ENCODE measurements around the gene ARHGAP6.

ARHGAP6 gene

DNA sequence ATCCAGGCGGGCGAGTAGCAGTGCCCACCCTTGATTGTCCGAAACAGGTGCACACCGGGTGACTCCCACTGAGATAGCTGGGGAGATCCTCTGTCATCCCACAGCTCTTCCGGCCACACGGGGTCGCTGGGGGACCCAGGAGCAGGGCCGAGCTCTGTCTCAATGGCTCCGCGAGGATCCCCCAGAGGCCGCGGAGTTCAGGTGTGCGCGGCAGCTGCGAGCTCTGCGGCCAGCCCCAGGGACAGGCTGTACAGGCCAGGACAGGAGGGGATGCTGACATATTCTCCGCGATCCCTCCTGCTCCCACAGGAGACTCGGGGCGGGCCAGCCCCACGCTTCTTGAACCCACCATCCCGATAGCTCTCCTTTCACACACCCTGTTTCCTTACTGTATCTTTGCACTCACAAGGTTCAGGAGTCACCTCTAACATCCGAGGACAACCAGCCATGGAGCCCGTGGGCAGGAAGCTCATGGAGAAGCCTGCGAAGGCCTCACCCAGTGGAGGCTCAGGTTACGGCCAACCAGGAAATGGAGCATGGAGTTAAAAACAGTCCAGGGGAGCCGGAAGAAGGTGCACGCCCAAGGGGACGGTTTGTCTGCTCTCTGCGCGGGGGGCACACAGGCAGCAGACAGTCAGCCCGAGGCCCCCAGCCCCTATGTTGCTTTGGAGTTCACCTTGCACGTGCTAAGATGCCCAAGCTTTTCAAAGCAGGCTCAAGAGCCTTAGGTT is 450.4 kb downstream of the ARHGAP6 start:
- POLR2A ChIA-PET = no interaction called here
- DNase-seq (ENCODE audit: low read depth, low spot score) = no peak
- TF ChIP-seq, protein P1, sequence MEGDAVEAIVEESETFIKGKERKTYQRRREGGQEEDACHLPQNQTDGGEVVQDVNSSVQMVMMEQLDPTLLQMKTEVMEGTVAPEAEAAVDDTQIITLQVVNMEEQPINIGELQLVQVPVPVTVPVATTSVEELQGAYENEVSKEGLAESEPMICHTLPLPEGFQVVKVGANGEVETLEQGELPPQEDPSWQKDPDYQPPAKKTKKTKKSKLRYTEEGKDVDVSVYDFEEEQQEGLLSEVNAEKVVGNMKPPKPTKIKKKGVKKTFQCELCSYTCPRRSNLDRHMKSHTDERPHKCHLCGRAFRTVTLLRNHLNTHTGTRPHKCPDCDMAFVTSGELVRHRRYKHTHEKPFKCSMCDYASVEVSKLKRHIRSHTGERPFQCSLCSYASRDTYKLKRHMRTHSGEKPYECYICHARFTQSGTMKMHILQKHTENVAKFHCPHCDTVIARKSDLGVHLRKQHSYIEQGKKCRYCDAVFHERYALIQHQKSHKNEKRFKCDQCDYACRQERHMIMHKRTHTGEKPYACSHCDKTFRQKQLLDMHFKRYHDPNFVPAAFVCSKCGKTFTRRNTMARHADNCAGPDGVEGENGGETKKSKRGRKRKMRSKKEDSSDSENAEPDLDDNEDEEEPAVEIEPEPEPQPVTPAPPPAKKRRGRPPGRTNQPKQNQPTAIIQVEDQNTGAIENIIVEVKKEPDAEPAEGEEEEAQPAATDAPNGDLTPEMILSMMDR (IDR thresholded peaks at IDR 0.05; ENCODE audit: insufficient read depth, low read length, missing control alignments) = no peak
- no peak overlapping the region for H3K4me3 ChIP-seq (ENCODE audit: low read depth, low read length)
- CTCF ChIA-PET = interaction anchor here (0.6 kb wide), 1 partner anchor 16 kb away, joined by 4 read pairs; no protein-coding TSS in a partner anchor

DNA sequence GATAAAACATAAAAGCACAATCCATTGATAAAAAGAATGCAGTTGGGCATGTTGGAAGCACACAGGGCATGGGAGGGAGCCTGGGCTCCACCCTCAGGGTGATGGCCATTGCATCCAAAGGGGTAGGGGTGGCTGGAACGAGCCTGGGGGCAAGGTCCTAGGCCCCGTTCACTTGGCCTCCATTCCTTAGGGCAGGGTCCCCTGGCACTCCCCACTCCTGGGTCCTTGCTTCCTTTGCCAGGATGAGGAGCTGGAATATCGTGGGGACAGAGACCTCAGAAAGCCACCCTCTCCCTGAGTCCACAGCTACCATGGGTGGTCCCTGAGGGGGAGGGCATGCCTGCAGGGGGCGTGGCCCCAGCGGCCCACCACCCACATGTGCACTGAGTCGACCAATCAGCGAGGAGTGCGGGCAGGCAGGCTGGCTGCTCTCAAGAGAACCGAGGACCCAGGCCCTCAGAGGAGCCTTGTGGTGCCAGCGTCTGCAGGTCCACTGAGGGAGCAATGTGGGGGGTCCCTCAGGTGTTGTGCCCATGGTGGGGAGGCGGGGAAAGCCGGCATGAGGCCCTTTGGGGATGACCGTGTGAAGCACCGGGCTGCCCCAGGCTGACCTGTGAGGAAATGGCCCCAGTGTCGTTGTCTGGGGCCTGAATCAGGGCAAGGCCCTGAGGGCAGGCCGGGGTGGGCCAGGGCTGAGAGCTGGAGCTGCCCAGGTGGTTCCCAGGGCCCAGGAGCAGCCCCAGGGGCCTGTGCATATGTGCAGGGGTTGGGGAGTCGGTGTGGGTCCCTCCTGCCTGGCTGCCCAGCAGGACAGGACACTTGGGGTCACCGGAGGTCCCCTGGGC is 451.2 kb downstream of the ARHGAP6 start:
- DNase-seq (ENCODE audit: low read depth, low spot score) = no peak
- TF ChIP-seq, protein P1 (IDR thresholded peaks at IDR 0.05; ENCODE audit: insufficient read depth, low read length, missing control alignments) = no peak
- ChIA-PET POLR2A (no interaction called here), CTCF (no interaction called here)
- H3K4me3 ChIP-seq (ENCODE audit: low read depth, low read length) = no peak overlapping the region

DNA sequence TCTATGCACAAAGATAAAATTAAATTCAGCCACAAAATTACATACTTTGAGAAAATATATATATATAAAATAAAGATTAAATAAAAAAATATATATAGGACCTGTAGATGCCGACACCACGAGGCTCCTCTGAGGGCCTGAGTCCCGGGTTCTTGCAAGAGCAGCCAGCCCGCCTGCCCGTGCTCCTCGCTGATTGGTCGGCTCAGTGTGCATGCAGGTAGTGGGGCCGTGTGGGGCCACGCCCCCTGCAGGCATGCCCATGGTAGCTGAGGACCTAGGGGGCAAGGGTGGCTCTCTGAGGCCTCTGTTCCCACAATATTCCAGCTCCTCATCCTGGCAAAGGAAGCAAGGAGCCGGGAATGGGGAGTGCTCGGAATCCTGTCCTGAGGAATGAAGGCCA is 453.0 kb downstream of the ARHGAP6 start:
- no peak for DNase-seq (ENCODE audit: low read depth, low spot score)
- ChIA-PET POLR2A (no interaction called here), CTCF (no interaction called here)
- no peak overlapping the region for H3K4me3 ChIP-seq (ENCODE audit: low read depth, low read length)
- TF ChIP-seq, protein P1 (IDR thresholded peaks at IDR 0.05; ENCODE audit: insufficient read depth, low read length, missing control alignments) = no peak

DNA sequence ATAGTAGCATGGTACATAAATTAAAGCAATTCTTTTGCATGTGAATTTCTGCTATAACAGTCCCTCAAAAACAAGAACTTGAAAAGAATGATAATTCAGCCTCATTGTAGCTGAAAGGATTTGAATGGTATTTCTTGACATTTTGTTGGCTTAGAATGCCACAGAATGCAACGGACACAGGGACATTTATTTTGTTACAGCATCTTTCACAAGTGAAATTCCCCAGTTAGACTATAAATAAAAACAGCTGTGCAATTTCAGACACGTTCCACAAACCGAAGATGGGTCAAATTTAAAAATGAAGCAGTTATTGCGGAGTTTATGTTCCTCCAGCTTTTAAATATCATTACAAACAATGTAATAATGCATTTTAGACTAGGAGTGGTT is 455.3 kb downstream of the ARHGAP6 start:
- no peak for DNase-seq (ENCODE audit: low read depth, low spot score)
- POLR2A ChIA-PET = no interaction called here
- TF ChIP-seq, protein P1 (IDR thresholded peaks at IDR 0.05; ENCODE audit: insufficient read depth, low read length, missing control alignments) = no peak
- H3K4me3 ChIP-seq (ENCODE audit: low read depth, low read length) = no peak overlapping the region
- CTCF ChIA-PET = no interaction called here

DNA sequence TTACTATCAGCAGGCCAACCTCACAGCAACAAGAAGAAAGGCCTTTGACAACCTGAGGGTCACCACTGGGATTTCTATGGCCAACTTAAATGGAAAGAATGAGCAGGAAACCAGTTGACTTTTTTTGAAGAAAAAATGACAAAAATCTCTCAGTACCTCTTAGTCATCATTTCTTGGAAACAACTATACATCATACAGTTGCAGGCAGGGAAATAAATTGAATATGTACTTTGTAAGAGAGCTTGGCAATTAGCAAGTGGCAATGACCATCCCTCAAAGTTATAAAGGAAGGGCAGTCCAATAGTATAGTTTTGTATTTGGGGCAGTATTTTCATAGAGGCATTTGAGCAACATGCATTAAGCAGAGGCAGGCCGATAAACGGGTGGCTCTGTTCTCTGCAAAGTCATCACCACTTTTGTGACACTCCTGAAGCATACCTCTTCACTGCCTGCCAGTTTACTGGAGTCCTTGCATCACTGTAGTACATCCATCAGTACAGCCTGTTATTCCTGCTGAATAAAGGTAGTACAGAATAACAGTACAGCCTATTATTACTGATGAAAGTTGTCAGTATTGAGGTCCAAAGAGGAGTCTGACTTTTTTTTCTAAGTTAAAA is 455.8 kb downstream of the ARHGAP6 start:
- CTCF ChIA-PET = no interaction called here
- no peak overlapping the region for H3K4me3 ChIP-seq (ENCODE audit: low read depth, low read length)
- POLR2A ChIA-PET = no interaction called here
- TF ChIP-seq, protein P1 (IDR thresholded peaks at IDR 0.05; ENCODE audit: insufficient read depth, low read length, missing control alignments) = no peak
- DNase-seq (ENCODE audit: low read depth, low spot score) = no peak

DNA sequence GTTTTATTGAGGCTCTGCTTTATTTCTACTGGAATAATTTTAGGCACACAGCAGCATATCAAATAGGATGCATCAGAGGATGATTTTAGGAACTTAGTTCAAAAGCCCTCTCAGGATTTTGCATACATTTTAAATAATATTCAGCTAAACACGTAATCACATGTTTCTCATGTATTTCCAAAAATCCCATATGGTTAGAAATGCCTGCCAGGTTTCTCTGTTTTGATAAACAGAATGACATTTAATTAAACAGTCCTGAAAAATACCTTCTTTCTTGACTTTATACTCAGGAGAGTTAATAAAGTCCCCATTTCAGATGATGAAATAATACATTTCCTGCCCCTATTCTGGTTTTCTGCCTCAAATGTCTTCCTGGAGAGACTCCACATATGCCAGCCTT is 459.0 kb downstream of the ARHGAP6 start:
- ChIA-PET CTCF (no interaction called here), POLR2A (no interaction called here)
- DNase-seq (ENCODE audit: low read depth, low spot score) = no peak
- no peak overlapping the region for H3K4me3 ChIP-seq (ENCODE audit: low read depth, low read length)
- TF ChIP-seq, protein P1 (IDR thresholded peaks at IDR 0.05; ENCODE audit: insufficient read depth, low read length, missing control alignments) = no peak
